HL-60/S4 treated with phorbol 12-myristate 13-acetate at 8.2 ng/mL for 4 days and 3 days (cell line): Measurements from ENCODE around the gene OSBPL10.

Source experiments
- in situ Hi-C: fragments of 300-500 bp; cut with MboI; formaldehyde crosslinking; loops from 2 replicates; pipeline ENCODE4 v1.15.0; 2022; ENCODE audit warnings: low sequenced_read_pairs

The OSBPL10 gene

GRCh38 chr3:31779514-31779913, 201.5 kb downstream of the OSBPL10 start:
- in situ Hi-C loops = no loop called here

- in situ Hi-C loops = no loop called here
Observed at GRCh38 chr3:31777887-31778286, 203.2 kb downstream of the OSBPL10 start.

- in situ Hi-C loops = no loop called here
Observed at GRCh38 chr3:31777092-31777491, 204.0 kb downstream of the OSBPL10 start.

GRCh38 chr3:31776016-31776415, 205.0 kb downstream of the OSBPL10 start:
- in situ Hi-C loops = no loop called here

- in situ Hi-C loops = no loop called here
Observed at GRCh38 chr3:31775383-31775782, 205.7 kb downstream of the OSBPL10 start.

GRCh38 chr3:31772758-31773473, 208.1 kb downstream of the OSBPL10 start:
- in situ Hi-C loops = loop anchor here (25.0 kb wide), 1 partner anchor 1736 kb away; no protein-coding TSS in a partner anchor

- in situ Hi-C loops = loop anchor here (25.0 kb wide), 1 partner anchor 1735 kb away; no protein-coding TSS in a partner anchor
Observed at GRCh38 chr3:31772272-31772671, 208.8 kb downstream of the OSBPL10 start.

- in situ Hi-C loops = loop anchor here (25.0 kb wide), 1 partner anchor 1734 kb away; no protein-coding TSS in a partner anchor
Observed at GRCh38 chr3:31770822-31771326, 210.2 kb downstream of the OSBPL10 start.

- in situ Hi-C loops = loop anchor here (25.0 kb wide), 1 partner anchor 1731 kb away; no protein-coding TSS in a partner anchor
Observed at GRCh38 chr3:31768479-31769125, 212.5 kb downstream of the OSBPL10 start.

GRCh38 chr3:31767920-31768319, 213.1 kb downstream of the OSBPL10 start:
- in situ Hi-C loops = loop anchor here (25.0 kb wide), 1 partner anchor 1731 kb away; no protein-coding TSS in a partner anchor

- in situ Hi-C loops = loop anchor here (25.0 kb wide), 1 partner anchor 1729 kb away; no protein-coding TSS in a partner anchor
Observed at GRCh38 chr3:31766669-31767068, 214.4 kb downstream of the OSBPL10 start.

- in situ Hi-C loops = loop anchor here (25.0 kb wide), 1 partner anchor 1729 kb away; no protein-coding TSS in a partner anchor
Observed at GRCh38 chr3:31765871-31766270, 215.2 kb downstream of the OSBPL10 start.

- in situ Hi-C loops = loop anchor here (25.0 kb wide), 1 partner anchor 1726 kb away; no protein-coding TSS in a partner anchor
Observed at GRCh38 chr3:31763731-31764130, 217.3 kb downstream of the OSBPL10 start.

GRCh38 chr3:31762888-31763351, 218.1 kb downstream of the OSBPL10 start:
- in situ Hi-C loops = loop anchor here (25.0 kb wide), 1 partner anchor 1726 kb away; no protein-coding TSS in a partner anchor

GRCh38 chr3:31762097-31762764, 218.8 kb downstream of the OSBPL10 start:
- in situ Hi-C loops = loop anchor here (25.0 kb wide), 1 partner anchor 1725 kb away; no protein-coding TSS in a partner anchor

- in situ Hi-C loops = loop anchor here (25.0 kb wide), 1 partner anchor 1723 kb away; no protein-coding TSS in a partner anchor
Observed at GRCh38 chr3:31760654-31761053, 220.4 kb downstream of the OSBPL10 start.

GRCh38 chr3:31758322-31758965, 222.6 kb downstream of the OSBPL10 start:
- in situ Hi-C loops = loop anchor here (25.0 kb wide), 1 partner anchor 1721 kb away; no protein-coding TSS in a partner anchor

GRCh38 chr3:31755926-31756658, 225.0 kb downstream of the OSBPL10 start:
- in situ Hi-C loops = loop anchor here (25.0 kb wide), 1 partner anchor 1719 kb away; no protein-coding TSS in a partner anchor

GRCh38 chr3:31754575-31755278, 226.3 kb downstream of the OSBPL10 start:
- in situ Hi-C loops = loop anchor here (25.0 kb wide), 1 partner anchor 1717 kb away; no protein-coding TSS in a partner anchor
